Fibroblast of the aortic adventitia (primary cell): ENCODE results near the gene PPIL6. TPM values are rescaled to one million over a fixed set of nuclear protein-coding genes. Genes with fewer than 3 reads are reported as not detected.
"Not testable (repeated sequence)": the region's sequence is repeated elsewhere in the genome, so short reads cannot be mapped to it uniquely, and the experiment has no call there.

Experiments
- DNase-seq: peaks from one replicate; pipeline ENCODE4 v3.0.0-alpha.2; 2010; ENCODE audit warnings: low read depth
- H3K4me3 ChIP-seq: 2 replicates; pipeline ENCODE4 v1.5.1; 2011; ENCODE audit warnings: low read depth, mild to moderate bottlenecking, control low read depth, low read length, moderate library complexity
- total RNA-seq: library from RNA; depleted of rRNA; stranded (reverse); fragments of >200 nt; gene quantifications from 2 replicates; pipeline ENCODE4 v1.2.3, GENCODE V29; 2012; ENCODE audit warnings: low replicate concordance
- TF ChIP-seq, protein P1 (sequence below): IDR thresholded peaks from 2 replicates; pipeline ENCODE4 v1.5.1; 2011; ENCODE audit warnings: mild to moderate bottlenecking, low read length, control low read depth, inconsistent platforms; ENCODE audit not compliant: insufficient read depth

PPIL6 gene
- total RNA-seq, 1 donor, result 5.8 TPM

DNA sequence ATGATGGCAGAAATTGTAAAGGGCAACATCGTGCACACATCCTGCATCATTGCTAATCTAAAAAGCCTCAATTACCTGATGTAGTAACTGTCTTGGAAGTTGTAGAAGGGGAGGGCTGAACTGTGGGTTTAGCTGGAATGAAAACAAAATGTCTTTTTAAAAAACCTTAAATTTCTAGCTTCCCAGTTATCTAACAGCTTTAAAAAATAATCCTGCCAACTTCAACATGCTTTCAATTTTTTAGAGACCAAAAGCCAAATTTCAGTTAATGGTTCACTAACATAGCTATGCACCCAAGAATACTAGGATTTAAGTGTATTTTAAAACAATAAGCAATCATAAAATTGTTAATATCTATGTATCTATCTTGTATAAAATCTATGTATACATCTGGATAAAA, 70.1 kb downstream of the PPIL6 start:
- TF ChIP-seq, protein P1, sequence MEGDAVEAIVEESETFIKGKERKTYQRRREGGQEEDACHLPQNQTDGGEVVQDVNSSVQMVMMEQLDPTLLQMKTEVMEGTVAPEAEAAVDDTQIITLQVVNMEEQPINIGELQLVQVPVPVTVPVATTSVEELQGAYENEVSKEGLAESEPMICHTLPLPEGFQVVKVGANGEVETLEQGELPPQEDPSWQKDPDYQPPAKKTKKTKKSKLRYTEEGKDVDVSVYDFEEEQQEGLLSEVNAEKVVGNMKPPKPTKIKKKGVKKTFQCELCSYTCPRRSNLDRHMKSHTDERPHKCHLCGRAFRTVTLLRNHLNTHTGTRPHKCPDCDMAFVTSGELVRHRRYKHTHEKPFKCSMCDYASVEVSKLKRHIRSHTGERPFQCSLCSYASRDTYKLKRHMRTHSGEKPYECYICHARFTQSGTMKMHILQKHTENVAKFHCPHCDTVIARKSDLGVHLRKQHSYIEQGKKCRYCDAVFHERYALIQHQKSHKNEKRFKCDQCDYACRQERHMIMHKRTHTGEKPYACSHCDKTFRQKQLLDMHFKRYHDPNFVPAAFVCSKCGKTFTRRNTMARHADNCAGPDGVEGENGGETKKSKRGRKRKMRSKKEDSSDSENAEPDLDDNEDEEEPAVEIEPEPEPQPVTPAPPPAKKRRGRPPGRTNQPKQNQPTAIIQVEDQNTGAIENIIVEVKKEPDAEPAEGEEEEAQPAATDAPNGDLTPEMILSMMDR, result no peak
- DNase-seq, result no peak
- H3K4me3 ChIP-seq, result no peak overlapping the region

DNA sequence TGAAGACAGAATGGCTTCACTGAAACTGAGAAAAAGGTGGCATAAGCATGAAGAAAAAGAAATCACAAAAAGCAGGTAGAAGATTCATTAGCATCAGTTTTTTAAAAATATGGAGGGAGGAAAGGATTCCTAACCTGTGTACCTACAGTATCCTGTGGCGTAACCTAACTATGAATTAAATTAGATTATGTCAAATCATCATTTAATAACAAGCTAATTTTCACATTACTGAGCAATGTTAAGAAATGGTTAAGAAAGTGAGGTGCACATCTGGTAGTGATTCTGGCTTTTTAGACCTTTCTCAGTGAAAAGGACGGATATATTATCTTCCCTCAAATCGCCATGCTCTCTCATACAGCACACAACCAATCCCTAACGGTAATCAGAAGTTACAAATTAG, 70.7 kb downstream of the PPIL6 start:
- TF ChIP-seq, protein P1, result no peak
- no peak for DNase-seq
- no peak overlapping the region for H3K4me3 ChIP-seq

DNA sequence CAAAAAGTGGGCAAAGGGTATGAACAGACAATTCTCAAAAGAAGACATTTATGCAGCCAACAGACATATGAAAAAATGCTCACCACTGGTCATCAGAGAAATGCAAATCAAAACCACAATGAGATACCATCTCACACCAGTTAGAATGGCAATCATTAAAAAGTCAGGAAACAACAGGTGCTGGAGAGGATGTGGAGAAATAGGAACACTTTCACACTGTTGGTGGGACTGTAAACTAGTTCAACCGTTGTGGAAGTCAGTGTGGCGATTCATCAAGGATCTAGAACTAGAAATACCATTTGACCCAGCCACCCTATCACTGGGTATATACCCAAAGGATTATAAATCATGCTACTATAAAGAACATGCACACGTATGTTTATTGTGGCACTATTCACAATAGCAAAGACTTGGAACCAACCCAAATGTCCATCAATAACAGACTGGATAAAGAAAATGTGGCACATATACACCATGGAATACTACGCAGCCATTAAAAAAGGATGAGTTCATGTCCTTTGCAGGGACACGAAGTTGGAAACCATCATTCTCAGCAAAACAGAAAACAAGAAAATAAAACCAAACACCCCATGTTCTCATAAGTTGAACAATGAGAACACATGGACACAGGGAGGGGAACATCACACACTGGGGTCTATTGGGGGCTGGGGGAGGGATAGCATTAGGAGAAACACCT, 75.9 kb downstream of the PPIL6 start:
- H3K4me3 ChIP-seq, result not testable (repeated sequence)

DNA sequence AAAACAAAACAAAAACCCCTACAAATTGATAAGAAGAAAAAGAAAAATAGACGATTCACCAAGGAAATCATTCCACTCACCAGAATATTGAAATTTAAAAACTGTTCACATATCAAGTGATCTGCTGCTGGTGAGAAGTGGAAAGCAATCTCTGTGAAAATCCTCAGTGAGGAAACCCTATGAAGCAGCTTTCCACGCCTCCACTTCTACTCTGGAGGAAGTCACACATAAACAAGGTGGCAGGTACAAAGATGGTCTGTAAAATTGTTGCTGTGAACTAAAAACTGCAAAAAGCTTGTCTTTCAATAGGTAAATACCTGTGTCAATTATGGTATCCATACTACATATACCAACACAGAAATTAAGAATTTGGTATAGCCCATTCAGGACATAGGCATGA, 76.7 kb downstream of the PPIL6 start:
- no peak overlapping the region for H3K4me3 ChIP-seq
- TF ChIP-seq, protein P1, result no peak
- no peak for DNase-seq

More for the DNA sequence above, 75.9 kb downstream of the PPIL6 start:
- DNase-seq, result not testable (repeated sequence)

DNA sequence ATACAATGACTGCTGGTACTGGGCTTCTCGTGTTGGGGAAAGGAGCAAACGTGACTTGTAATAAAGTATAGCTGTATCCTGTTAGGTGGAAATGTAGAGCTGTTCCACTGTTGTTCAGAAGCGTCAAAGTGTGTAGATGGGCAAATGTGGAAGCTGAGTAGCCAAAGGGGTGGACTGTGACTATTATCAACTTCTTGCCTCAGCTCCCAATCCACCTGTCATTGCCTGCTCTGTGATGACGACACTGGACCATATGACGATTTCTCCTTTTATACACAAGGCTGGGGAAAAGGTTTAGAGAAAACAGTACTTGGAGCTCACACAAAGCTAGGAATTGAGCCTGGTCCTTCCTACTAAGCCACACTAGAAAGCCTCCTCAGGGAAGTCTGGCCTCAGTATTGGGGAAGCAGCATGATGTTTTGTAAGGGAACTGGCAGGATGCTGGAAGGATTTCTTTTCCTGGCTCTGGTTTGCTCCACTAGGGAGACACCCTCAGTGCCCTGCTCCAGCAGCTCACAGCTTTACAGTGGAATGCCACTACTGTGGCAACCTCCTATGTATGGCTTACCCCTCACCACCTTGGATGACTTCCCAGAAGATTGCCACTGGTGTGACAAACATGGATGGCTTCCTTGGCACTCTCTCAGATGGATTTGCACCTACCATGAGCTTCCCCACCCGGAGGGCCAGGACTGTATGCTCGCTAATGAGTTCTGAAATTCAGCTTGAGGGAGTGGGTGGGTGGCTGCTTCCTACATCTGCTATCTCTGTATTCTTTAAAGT, 78.1 kb downstream of the PPIL6 start:
- DNase-seq, result no peak
- TF ChIP-seq, protein P1, result no peak

DNA sequence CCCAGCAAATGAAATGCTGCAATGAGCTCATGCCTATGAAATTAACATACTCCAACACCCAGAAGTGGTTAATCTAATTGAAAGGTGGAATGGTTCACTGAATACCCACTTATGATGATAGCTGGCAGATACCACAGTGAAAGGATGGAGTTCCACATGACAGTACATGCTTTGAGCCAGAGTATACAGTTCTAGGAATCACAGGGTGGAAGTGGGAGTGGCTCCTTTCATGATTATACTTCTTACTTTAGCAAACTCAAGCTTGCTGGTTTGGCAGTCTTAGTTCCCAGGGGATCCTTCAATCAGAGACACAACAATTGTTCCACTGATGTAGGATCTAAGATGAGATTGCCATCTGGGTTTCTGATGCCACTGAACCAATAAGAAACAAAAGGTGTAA, 79.6 kb downstream of the PPIL6 start:
- DNase-seq, result peak; percentile 16
- no peak overlapping the region for H3K4me3 ChIP-seq
- TF ChIP-seq, protein P1, result no peak

More for the DNA sequence above, 78.1 kb downstream of the PPIL6 start:
- no peak overlapping the region for H3K4me3 ChIP-seq

DNA sequence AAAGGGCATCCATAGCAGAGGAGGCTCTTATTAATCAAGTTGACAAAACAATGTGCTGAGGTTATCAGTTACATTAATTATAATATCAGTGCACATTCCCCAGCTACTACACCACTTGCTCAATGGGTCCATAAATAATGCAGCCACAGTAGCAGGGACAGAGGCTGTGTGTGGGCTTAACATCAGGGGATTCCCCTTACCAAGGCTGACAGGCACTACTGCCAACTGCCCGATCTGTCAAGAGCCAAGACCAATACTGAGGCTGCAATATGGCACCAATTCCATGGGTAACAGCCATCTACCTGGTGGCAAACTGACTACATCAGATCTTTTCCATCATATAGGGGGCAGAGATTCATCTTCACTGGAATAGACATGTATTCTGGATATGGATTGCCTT, 80.1 kb downstream of the PPIL6 start:
- H3K4me3 ChIP-seq, result no peak overlapping the region
- DNase-seq, result no peak
- TF ChIP-seq, protein P1, result no peak
